A673 (cell line): ENCODE measurements around the gene UVRAG. TPM values are rescaled to one million over a fixed set of nuclear protein-coding genes. Genes with fewer than 3 reads are reported as not detected.

Source experiments
- BruUV-seq: library from RNA; stranded (reverse); fragments of 400-500 nt; replicated peaks from 2 replicates; lab custom pipeline; 2021; lab: Mats Ljungman, UMichigan
- CTCF ChIA-PET: fragments of 300-600 bp; sonication (Branson Sonifier 250); formaldehyde crosslinking; loops from one replicate; lab custom pipeline; 2022; ENCODE audit warnings: antibody characterized with exemption; lab: Charles Lee
- POLR2A ChIA-PET: fragments of 300-600 bp; sonication (Branson Sonifier 250); formaldehyde crosslinking; loops from one replicate; lab custom pipeline; 2022; ENCODE audit warnings: antibody characterized with exemption; ENCODE audit not compliant: low non-redundant PET; lab: Charles Lee
- DNase-seq: peaks from one replicate; pipeline ENCODE4 v3.0.0-alpha.2; 2015; ENCODE audit warnings: low spot score
- H3K27ac ChIP-seq: fragments of 200-600 bp; sonication (generic); 2 replicates; pipeline ENCODE4 v1.5.1; 2016; ENCODE audit warnings: mixed run types, low read depth, mild to moderate bottlenecking, mixed read lengths, antibody characterized with exemption, low read length; ENCODE audit not compliant: poor library complexity, severe bottlenecking
- H3K27me3 ChIP-seq: fragments of 200-600 bp; sonication (generic); replicated peaks from 2 replicates; pipeline ENCODE4 v1.6.1; 2017; ENCODE audit warnings: mixed run types, low read depth, mild to moderate bottlenecking, mixed read lengths, antibody characterized with exemption, low read length; ENCODE audit not compliant: insufficient read depth, poor library complexity
- H3K36me3 ChIP-seq: fragments of 200-600 bp; sonication (generic); 2 replicates; pipeline ENCODE4 v1.6.1; 2016; ENCODE audit warnings: mixed run types, mild to moderate bottlenecking, mixed read lengths, antibody characterized with exemption, low read length; ENCODE audit not compliant: insufficient read depth, poor library complexity, severe bottlenecking
- H3K4me1 ChIP-seq: fragments of 200-600 bp; sonication (generic); 2 replicates; pipeline ENCODE4 v1.6.1; 2017; ENCODE audit warnings: mixed run types, mild to moderate bottlenecking, mixed read lengths, antibody characterized with exemption, low read length; ENCODE audit not compliant: insufficient read depth, poor library complexity, severe bottlenecking
- H3K4me3 ChIP-seq: fragments of 200-600 bp; sonication (generic); 2 replicates; pipeline ENCODE4 v1.5.1; 2016; ENCODE audit warnings: low read depth, mixed run types, mild to moderate bottlenecking, mixed read lengths, low read length; ENCODE audit not compliant: poor library complexity, severe bottlenecking
- H3K9me3 ChIP-seq: fragments of 200-600 bp; sonication (generic); 2 replicates; pipeline ENCODE4 v1.6.1; 2016; ENCODE audit warnings: mixed run types, low read depth, mild to moderate bottlenecking, mixed read lengths, antibody characterized with exemption, low read length; ENCODE audit not compliant: poor library complexity, severe bottlenecking
- EZH2 ChIP-seq: fragments of 200-600 bp; sonication (generic); IDR thresholded peaks from 2 replicates; pipeline ENCODE4 v1.6.1; 2017; ENCODE audit warnings: borderline replicate concordance, low read depth, mild to moderate bottlenecking, mixed read lengths, antibody characterized with exemption, low read length; ENCODE audit not compliant: poor library complexity, severe bottlenecking
- intact Hi-C: fragments of 100-400 bp; cut with micrococcal nuclease; formaldehyde crosslinking; loops from one replicate; pipeline ENCODE4 v1.10.0; 2022; ENCODE audit not compliant: unreplicated experiment
- total RNA-seq: library from RNA; stranded (reverse); gene quantifications from 2 replicates; pipeline ENCODE4 v1.2.3, GENCODE V29; 2021
- TF ChIP-seq, protein P1 (sequence below): fragments of 300-800, 200-600 bp; sonication (generic); conservative IDR thresholded peaks from 2 replicates; pipeline ENCODE4 v1.5.1; 2017; ENCODE audit warnings: low read depth, mild to moderate bottlenecking, antibody characterized with exemption, low read length, moderate library complexity, mixed read lengths

UVRAG gene
- total RNA-seq, 1 experiment from 2014 or later: 21.1 TPM

- no peaks in the 10 kb centered on the region for H3K27me3 ChIP-seq
- H3K4me1 ChIP-seq: no peaks in the 10 kb centered on the region
- no peak for DNase-seq
- H3K4me3 ChIP-seq: no peak overlapping the region
- CTCF ChIA-PET: no interaction called here
- TF ChIP-seq, protein P1, sequence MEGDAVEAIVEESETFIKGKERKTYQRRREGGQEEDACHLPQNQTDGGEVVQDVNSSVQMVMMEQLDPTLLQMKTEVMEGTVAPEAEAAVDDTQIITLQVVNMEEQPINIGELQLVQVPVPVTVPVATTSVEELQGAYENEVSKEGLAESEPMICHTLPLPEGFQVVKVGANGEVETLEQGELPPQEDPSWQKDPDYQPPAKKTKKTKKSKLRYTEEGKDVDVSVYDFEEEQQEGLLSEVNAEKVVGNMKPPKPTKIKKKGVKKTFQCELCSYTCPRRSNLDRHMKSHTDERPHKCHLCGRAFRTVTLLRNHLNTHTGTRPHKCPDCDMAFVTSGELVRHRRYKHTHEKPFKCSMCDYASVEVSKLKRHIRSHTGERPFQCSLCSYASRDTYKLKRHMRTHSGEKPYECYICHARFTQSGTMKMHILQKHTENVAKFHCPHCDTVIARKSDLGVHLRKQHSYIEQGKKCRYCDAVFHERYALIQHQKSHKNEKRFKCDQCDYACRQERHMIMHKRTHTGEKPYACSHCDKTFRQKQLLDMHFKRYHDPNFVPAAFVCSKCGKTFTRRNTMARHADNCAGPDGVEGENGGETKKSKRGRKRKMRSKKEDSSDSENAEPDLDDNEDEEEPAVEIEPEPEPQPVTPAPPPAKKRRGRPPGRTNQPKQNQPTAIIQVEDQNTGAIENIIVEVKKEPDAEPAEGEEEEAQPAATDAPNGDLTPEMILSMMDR: no peak
- TF ChIP-seq EZH2: no peak
- POLR2A ChIA-PET: no interaction called here
- H3K9me3 ChIP-seq: no peaks in the 10 kb centered on the region
- H3K27ac ChIP-seq: no peak overlapping the region
- intact Hi-C loops: no loop called here
- no peaks in the 10 kb centered on the region for H3K36me3 ChIP-seq
- BruUV-seq: no TSS peak
Observed at GRCh38 chr11:76085270-76085669, 270.3 kb downstream of the UVRAG start.

GRCh38 chr11:76086743-76087635 lies 272.0 kb downstream of the UVRAG start:
- H3K36me3 ChIP-seq: no peaks in the 10 kb centered on the region
- H3K4me3 ChIP-seq: no peak overlapping the region
- H3K27ac ChIP-seq: no peak overlapping the region
- POLR2A ChIA-PET: no interaction called here
- no TSS peak for BruUV-seq
- TF ChIP-seq, protein P1: no peak
- no peak for TF ChIP-seq EZH2
- CTCF ChIA-PET: interaction anchor here (0.6 kb wide), 1 partner anchor 47 kb away, joined by 4 read pairs; no protein-coding TSS in a partner anchor
- no peaks in the 10 kb centered on the region for H3K4me1 ChIP-seq
- H3K27me3 ChIP-seq: no peaks in the 10 kb centered on the region
- DNase-seq: no peak
- intact Hi-C loops: no loop called here
- peaks cover 11% of the 10 kb centered on the region for H3K9me3 ChIP-seq

DNA sequence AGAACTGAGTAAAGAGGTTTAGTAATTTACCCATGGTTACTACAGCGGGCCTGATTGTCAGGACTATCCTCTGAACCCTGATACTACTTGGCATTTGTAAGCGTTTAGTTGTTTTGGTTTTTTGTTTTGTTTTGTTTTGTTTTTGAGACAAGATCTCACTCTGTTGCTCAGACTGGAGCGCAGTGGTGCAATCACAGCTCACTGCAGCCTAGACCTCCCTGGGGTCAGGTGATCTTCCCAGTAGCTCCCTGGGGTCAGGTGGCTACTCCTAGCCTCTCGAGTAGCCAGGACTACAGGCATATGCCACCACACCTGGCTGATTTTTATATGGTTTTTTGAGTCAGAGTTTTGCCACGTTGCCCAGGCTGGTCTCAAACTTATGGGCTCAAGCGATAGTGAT lies 272.7 kb downstream of the UVRAG start:
- Histone ChIP-seq H3K4me3 (no peak overlapping the region), H3K27me3 (no peaks in the 10 kb centered on the region), H3K9me3 (peaks cover 11% of the 10 kb centered on the region), H3K27ac (no peak overlapping the region), H3K36me3 (no peaks in the 10 kb centered on the region), H3K4me1 (no peaks in the 10 kb centered on the region)
- no peak for TF ChIP-seq EZH2
- TF ChIP-seq, protein P1: no peak
- CTCF ChIA-PET: no interaction called here
- intact Hi-C loops: no loop called here
- BruUV-seq: no TSS peak
- no peak for DNase-seq
- POLR2A ChIA-PET: no interaction called here
